ENCODE measurements around the gene MYL12B. TPM values are rescaled to one million over a fixed set of nuclear protein-coding genes. Genes with fewer than 3 reads are reported as not detected.

Gene MYL12B
- total and polyA plus RNA-seq, 3 experiments from 2014 or later, result 251 to 1,057 (median 252) TPM

DNA sequence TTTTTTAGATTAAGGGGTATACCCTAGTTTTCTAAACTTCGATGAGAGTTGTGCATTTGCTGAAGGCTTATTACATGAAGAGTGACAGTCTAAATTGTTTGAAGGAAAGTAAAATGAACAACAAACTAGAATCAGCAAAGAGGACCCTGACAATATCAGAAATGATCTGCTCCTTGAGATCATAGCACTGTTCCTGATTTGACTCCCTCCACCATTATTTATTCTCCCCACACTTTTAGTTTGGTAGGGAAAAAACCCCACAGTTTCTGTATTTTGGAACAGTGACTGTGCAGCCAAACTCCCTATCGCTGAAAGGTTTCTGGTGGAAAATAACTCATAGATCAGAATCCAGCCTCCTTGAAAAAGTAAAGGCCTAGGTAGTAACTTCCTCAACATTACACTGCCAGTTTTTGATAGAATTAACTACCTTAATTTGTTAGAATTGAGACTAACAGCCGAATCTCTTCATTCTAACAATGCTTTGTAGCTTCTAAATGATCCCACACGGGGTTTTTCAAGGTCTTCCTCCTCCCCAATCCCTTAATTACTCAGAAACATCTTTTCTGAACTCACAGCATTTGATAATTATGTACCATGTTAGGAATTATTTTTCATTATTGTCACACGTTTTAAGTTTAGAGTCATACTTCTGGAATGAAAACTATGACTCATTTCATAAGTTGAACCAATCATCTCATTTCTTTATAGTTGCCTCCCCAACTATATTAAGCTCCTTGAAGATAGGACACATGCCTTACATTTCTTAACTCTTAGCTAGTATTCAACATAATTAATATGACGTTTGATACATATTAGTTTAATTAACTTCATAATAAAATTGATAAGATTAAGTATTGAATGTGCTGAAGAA lies 11.5 kb upstream of the MYL12B start:
- no peaks in the 10 kb centered on the region for H3K9me3 ChIP-seq (ENCODE audit: low read length)
- H3K36me3 Mint-ChIP-seq, result peaks cover 26 to 63% (median 28%) of the 10 kb centered on the region in 3 donors
- DNase-seq, result no peak
- peaks cover 58 to 82% (median 71%) of the 10 kb centered on the region in 3 donors for H3K4me1 Mint-ChIP-seq
- H3K27me3 Mint-ChIP-seq, result peaks cover 0 to 2% of the 10 kb centered on the region in 2 donors
- H3K4me3 Mint-ChIP-seq, result peak overlapping the region; percentile 73 to 97 (median 92)
- ChIA-PET POLR2A (interaction anchor here (0.6 to 8.7 kb wide), 5 partner anchors 10 to 202 kb away, joined by 3 to 134 read pairs (median 4); partner anchors contain the start of gene MYL12B), CTCF (interaction anchor here (1.5 to 2.2 kb wide), 2 partner anchors 11 to 203 kb away, joined by 3 to 7 read pairs; partner anchors contain the start of gene MYL12B)
- peak overlapping the region; percentile 42 for H3K4me3 ChIP-seq (ENCODE audit: low read length)
- peaks cover 60% of the 10 kb centered on the region for H3K4me1 ChIP-seq (ENCODE audit: insufficient read depth, low read length)
- peaks cover 33% of the 10 kb centered on the region for H3K36me3 ChIP-seq (ENCODE audit: insufficient read depth, low read length)
- no peaks in the 10 kb centered on the region for H3K9me3 Mint-ChIP-seq
- peak overlapping the region; percentile 77 to 97 (median 89) for H3K27ac Mint-ChIP-seq
- H3K27me3 ChIP-seq (ENCODE audit: insufficient read depth, low read length, poor library complexity, severe bottlenecking), result no peaks in the 10 kb centered on the region
- peak overlapping the region; percentile 33 for H3K27ac ChIP-seq (ENCODE audit: low read depth, low read length)

DNA sequence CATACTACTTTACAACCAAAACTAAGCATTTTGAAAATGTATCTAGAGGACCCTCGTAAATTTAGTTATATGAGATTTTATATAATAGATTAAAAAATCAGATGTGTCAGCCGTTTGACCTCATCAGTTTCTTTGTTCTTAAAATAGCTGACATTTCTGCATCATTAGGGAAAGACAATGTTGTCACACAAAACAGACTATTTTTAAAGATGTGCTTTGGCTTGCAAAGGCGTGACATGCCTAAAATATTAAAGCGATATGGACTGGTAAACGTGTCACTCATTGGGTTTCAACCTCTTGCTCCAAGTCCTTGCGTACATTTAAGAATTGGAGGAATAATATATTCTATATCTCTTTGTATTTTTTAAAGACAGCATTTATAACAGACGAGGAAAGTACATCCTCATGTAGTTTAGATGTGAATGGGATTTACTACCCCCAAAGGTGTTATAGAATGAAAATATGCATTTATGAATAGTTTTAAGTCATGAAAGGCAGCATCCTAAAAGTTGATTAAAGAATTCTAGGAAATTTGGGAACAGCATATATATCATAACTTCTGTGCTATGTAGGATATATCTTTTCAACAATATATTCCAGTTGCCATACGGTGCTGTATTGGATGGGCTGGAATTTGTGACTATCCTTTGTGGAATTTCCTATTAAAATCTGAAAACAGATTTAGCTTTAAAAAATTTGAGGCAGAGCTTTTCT lies 10.5 kb upstream of the MYL12B start:
- DNase-seq, result no peak
- H3K4me3 ChIP-seq (ENCODE audit: low read length), result peak overlapping the region; percentile 35
- POLR2A ChIA-PET, result interaction anchor here (0.5 to 8.7 kb wide), 6 partner anchors 9 to 201 kb away, joined by 3 to 134 read pairs (median 4); partner anchors contain the start of gene MYL12B
- peaks cover 62% of the 10 kb centered on the region for H3K4me1 ChIP-seq (ENCODE audit: insufficient read depth, low read length)
- Mint-ChIP-seq H3K36me3 (peaks cover 27 to 71% (median 33%) of the 10 kb centered on the region in 3 donors), H3K27ac (peak overlapping the region; percentile 14 to 90 (median 84)), H3K27me3 (peaks cover 0 to 2% of the 10 kb centered on the region in 2 donors), H3K4me3 (peak overlapping the region; percentile 62 to 86 (median 70)), H3K4me1 (peaks cover 58 to 82% (median 72%) of the 10 kb centered on the region in 3 donors), H3K9me3 (no peaks in the 10 kb centered on the region)
- H3K27me3 ChIP-seq (ENCODE audit: insufficient read depth, low read length, poor library complexity, severe bottlenecking), result no peaks in the 10 kb centered on the region
- no peaks in the 10 kb centered on the region for H3K9me3 ChIP-seq (ENCODE audit: low read length)
- H3K27ac ChIP-seq (ENCODE audit: low read depth, low read length), result peak overlapping the region; percentile 34
- peaks cover 40% of the 10 kb centered on the region for H3K36me3 ChIP-seq (ENCODE audit: insufficient read depth, low read length)
- CTCF ChIA-PET, result interaction anchor here (1.0 to 2.2 kb wide), 3 partner anchors 10 to 415 kb away, joined by 4 to 7 read pairs (median 4); partner anchors contain the start of gene MYL12B

DNA sequence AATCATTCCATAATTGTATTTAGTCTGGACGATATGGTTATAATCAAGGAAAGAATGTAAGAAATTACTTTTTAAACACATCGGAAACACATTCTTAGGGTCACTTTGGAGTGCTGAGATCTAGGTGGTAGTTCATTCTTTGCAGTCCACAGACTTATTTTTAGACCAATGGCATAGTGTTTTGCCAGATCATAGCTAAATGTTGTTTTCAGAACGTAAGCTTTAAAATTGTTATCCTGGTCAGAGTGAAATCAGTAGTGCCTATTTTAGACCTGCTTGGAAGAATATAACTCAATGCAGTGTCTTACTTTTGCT lies 10.0 kb upstream of the MYL12B start:
- Mint-ChIP-seq H3K4me1 (peaks cover 58 to 82% (median 74%) of the 10 kb centered on the region in 3 donors), H3K36me3 (peaks cover 27 to 76% (median 33%) of the 10 kb centered on the region in 3 donors), H3K27me3 (peaks cover 0 to 2% of the 10 kb centered on the region in 2 donors), H3K4me3 (peak overlapping the region; percentile 62 to 86 (median 70)), H3K27ac (peak overlapping the region in 7 of 8 donors; percentile 78 to 90 (median 87)), H3K9me3 (no peaks in the 10 kb centered on the region)
- no peaks in the 10 kb centered on the region for H3K27me3 ChIP-seq (ENCODE audit: insufficient read depth, low read length, poor library complexity, severe bottlenecking)
- H3K4me1 ChIP-seq (ENCODE audit: insufficient read depth, low read length), result peaks cover 67% of the 10 kb centered on the region
- ChIA-PET POLR2A (interaction anchor here (1.3 to 8.7 kb wide), 2 partner anchors 9 to 11 kb away, joined by 3 to 134 read pairs; partner anchors contain the start of gene MYL12B), CTCF (interaction anchor here (1.0 kb wide), 2 partner anchors 10 to 414 kb away, joined by 4 read pairs; partner anchors contain the start of gene MYL12B)
- H3K36me3 ChIP-seq (ENCODE audit: insufficient read depth, low read length), result peaks cover 46% of the 10 kb centered on the region
- H3K4me3 ChIP-seq (ENCODE audit: low read length), result peak overlapping the region; percentile 35
- peak overlapping the region; percentile 34 for H3K27ac ChIP-seq (ENCODE audit: low read depth, low read length)
- no peaks in the 10 kb centered on the region for H3K9me3 ChIP-seq (ENCODE audit: low read length)
- no peak for DNase-seq

DNA sequence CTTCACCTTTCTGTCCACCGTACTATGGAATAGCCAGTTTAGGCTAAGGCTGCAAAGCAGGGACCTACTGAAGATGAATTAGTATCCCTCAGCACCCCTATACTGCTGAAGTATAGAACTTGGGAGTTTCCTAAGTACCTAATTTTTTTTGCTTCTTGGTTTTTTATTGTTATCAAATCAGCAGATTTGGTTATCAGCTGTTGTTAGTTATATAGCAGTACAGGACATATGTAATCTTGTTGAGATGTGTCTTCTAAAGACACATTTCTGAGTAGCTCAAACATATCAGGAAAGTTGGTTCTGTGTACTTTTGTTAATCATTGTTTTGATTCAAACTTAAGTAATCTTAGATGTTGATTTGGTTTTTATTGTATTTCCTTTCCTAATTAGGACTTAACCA lies 9.1 kb upstream of the MYL12B start:
- no peaks in the 10 kb centered on the region for H3K27me3 ChIP-seq (ENCODE audit: insufficient read depth, low read length, poor library complexity, severe bottlenecking)
- DNase-seq, result no peak
- no peaks in the 10 kb centered on the region for H3K9me3 Mint-ChIP-seq
- POLR2A ChIA-PET, result interaction anchor here (0.9 to 8.7 kb wide), 2 partner anchors 8 to 353 kb away, joined by 3 to 134 read pairs; partner anchors contain the start of gene MYL12B
- peaks cover 76% of the 10 kb centered on the region for H3K4me1 ChIP-seq (ENCODE audit: insufficient read depth, low read length)
- H3K36me3 ChIP-seq (ENCODE audit: insufficient read depth, low read length), result peaks cover 55% of the 10 kb centered on the region
- H3K36me3 Mint-ChIP-seq, result peaks cover 28 to 77% (median 37%) of the 10 kb centered on the region in 3 donors
- CTCF ChIA-PET, result no interaction called here
- peak overlapping the region; percentile 65 to 90 (median 82) for H3K27ac Mint-ChIP-seq
- H3K4me1 Mint-ChIP-seq, result peaks cover 66 to 84% (median 83%) of the 10 kb centered on the region in 3 donors
- no peaks in the 10 kb centered on the region for H3K9me3 ChIP-seq (ENCODE audit: low read length)
- no peak overlapping the region for H3K27ac ChIP-seq (ENCODE audit: low read depth, low read length)
- H3K4me3 ChIP-seq (ENCODE audit: low read length), result peak overlapping the region; percentile 29
- peak overlapping the region; percentile 59 to 86 (median 70) for H3K4me3 Mint-ChIP-seq
- no peaks in the 10 kb centered on the region for H3K27me3 Mint-ChIP-seq

- peak overlapping the region in 2 of 7 donors; percentile 2 to 33 for H3K4me3 Mint-ChIP-seq
- H3K27me3 ChIP-seq (ENCODE audit: insufficient read depth, low read length, poor library complexity, severe bottlenecking), result no peaks in the 10 kb centered on the region
- H3K9me3 ChIP-seq (ENCODE audit: low read length), result no peaks in the 10 kb centered on the region
- H3K27me3 Mint-ChIP-seq, result no peaks in the 10 kb centered on the region
- peaks cover 93% of the 10 kb centered on the region for H3K4me1 ChIP-seq (ENCODE audit: insufficient read depth, low read length)
- H3K27ac Mint-ChIP-seq, result peak overlapping the region; percentile 49 to 100 (median 81)
- ChIA-PET POLR2A (interaction anchor here (0.7 kb wide), 1 partner anchor 17 kb away, joined by 3 read pairs; no protein-coding TSS in a partner anchor), CTCF (interaction anchor here (2.6 kb wide), 1 partner anchor 8 kb away, joined by 17 read pairs; the partner anchor contains the start of gene MYL12A)
- H3K36me3 Mint-ChIP-seq, result peaks cover 27 to 75% (median 39%) of the 10 kb centered on the region in 3 donors
- no peak overlapping the region for H3K27ac ChIP-seq (ENCODE audit: low read depth, low read length)
- peaks cover 77 to 98% (median 95%) of the 10 kb centered on the region in 3 donors for H3K4me1 Mint-ChIP-seq
- DNase-seq, result no peak
- peaks cover 63% of the 10 kb centered on the region for H3K36me3 ChIP-seq (ENCODE audit: insufficient read depth, low read length)
- no peaks in the 10 kb centered on the region for H3K9me3 Mint-ChIP-seq
- H3K4me3 ChIP-seq (ENCODE audit: low read length), result peak overlapping the region; percentile 17
Observed at GRCh38 chr18:3254725-3255124, 7.2 kb upstream of the MYL12B start.

- peaks cover 24 to 69% (median 37%) of the 10 kb centered on the region in 3 donors for H3K36me3 Mint-ChIP-seq
- peak overlapping the region in 5 of 7 donors; percentile 10 to 65 (median 21) for H3K4me3 Mint-ChIP-seq
Observed at GRCh38 chr18:3255611-3256165, 6.2 kb upstream of the MYL12B start.

More at GRCh38 chr18:3255611-3256165, 6.2 kb upstream of the MYL12B start:
- no peaks in the 10 kb centered on the region for H3K9me3 Mint-ChIP-seq
- peak overlapping the region; percentile 50 to 100 (median 80) for H3K27ac Mint-ChIP-seq
- POLR2A ChIA-PET, result interaction anchor here (1.9 kb wide), 1 partner anchor 8 kb away, joined by 9 read pairs; the partner anchor contains the start of gene MYL12A
- H3K36me3 ChIP-seq (ENCODE audit: insufficient read depth, low read length), result peaks cover 57% of the 10 kb centered on the region
- no peaks in the 10 kb centered on the region for H3K9me3 ChIP-seq (ENCODE audit: low read length)
- H3K27ac ChIP-seq (ENCODE audit: low read depth, low read length), result no peak overlapping the region
- H3K4me1 Mint-ChIP-seq, result peaks cover 75 to 98% (median 96%) of the 10 kb centered on the region in 3 donors
- CTCF ChIA-PET, result interaction anchor here (2.6 kb wide), 1 partner anchor 9 kb away, joined by 17 read pairs; the partner anchor contains the start of gene MYL12A
- H3K4me1 ChIP-seq (ENCODE audit: insufficient read depth, low read length), result peaks cover 95% of the 10 kb centered on the region
- H3K4me3 ChIP-seq (ENCODE audit: low read length), result no peak overlapping the region
- DNase-seq, result no peak
- H3K27me3 ChIP-seq (ENCODE audit: insufficient read depth, low read length, poor library complexity, severe bottlenecking), result no peaks in the 10 kb centered on the region
- H3K27me3 Mint-ChIP-seq, result no peaks in the 10 kb centered on the region
